HepG2 (cell line): Measurements from ENCODE around the gene AHSA1. TPM values are rescaled to one million over a fixed set of nuclear protein-coding genes. Genes with fewer than 3 reads are reported as not detected.

Experiments used
- ATAC-seq: fragments of 200-7000 bp; cut with Tn5 transposase; 3 replicates; pipeline ENCODE4 v1.9.1; 2020; ENCODE audit warnings: mild to moderate bottlenecking, moderate library complexity
- BruUV-seq: library from RNA; stranded (reverse); fragments of 400-500 nt; replicated peaks from 2 replicates; lab custom pipeline; 2021; lab: Mats Ljungman, UMichigan
- CTCF ChIA-PET: fragments of 300-600 bp; formaldehyde crosslinking; extraction: SDS; loops from one replicate; lab custom pipeline; 2021; ENCODE audit warnings: low total read pairs, inconsistent platforms, low intra/inter-chr PET ratio; lab: Yijun Ruan, JAX
- POLR2A ChIA-PET: fragments of 350-600 bp; sonication (Branson Sonifier 250); formaldehyde crosslinking; loops from one replicate; lab custom pipeline; 2020; ENCODE audit warnings: antibody characterized with exemption, inconsistent platforms; lab: Yijun Ruan, JAX
- DNase-seq: peaks from one replicate; pipeline ENCODE4 v3.0.0-alpha.2; 2015; ENCODE audit warnings: low spot score
- FAIRE-seq: peaks from 3 replicates; lab custom pipeline; 2011; peaks lifted over from hg19 to GRCh38; lab: Jason Lieb, UNC
- H2AFZ ChIP-seq: one replicate; pipeline ENCODE4 v1.6.1; 2011; ENCODE audit warnings: low read length, inconsistent platforms
- H3K27ac ChIP-seq: fragments of 300-600 bp; 3 replicates; pipeline ENCODE4 v1.8.0; 2011; ENCODE audit warnings: mixed run types, mild to moderate bottlenecking, mixed read lengths, low read length, inconsistent platforms; ENCODE audit not compliant: insufficient read depth; ENCODE audit errors: extremely low read length
- H3K27me3 ChIP-seq, 2 experiments: fragments of 200-600 bp in 1 of 2; 2 replicates in 1 of 2; 3 replicates in 1 of 2; pipeline versions ENCODE4 v1.6.0 to v1.8.0; 2011; ENCODE audit warnings: low read length in 2 of 2, mild to moderate bottlenecking in 2 of 2, moderate library complexity in 2 of 2, inconsistent platforms in 1 of 2; ENCODE audit not compliant: insufficient read depth in 2 of 2, control insufficient read depth in 1 of 2
- H3K36me3 ChIP-seq, 2 experiments: fragments of 200-600 bp in 1 of 2; replicated peaks in 1 of 2; 2 replicates in 1 of 2; 3 replicates in 1 of 2; pipeline versions ENCODE4 v1.5.1 to v1.8.0; 2011; ENCODE audit warnings: low read length in 2 of 2, inconsistent platforms in 1 of 2; ENCODE audit not compliant: insufficient read depth in 2 of 2, control insufficient read depth in 1 of 2
- H3K4me1 ChIP-seq: 2 replicates; pipeline ENCODE4 v1.5.1; 2012; ENCODE audit warnings: low read length, inconsistent platforms; ENCODE audit not compliant: insufficient read depth
- H3K4me2 ChIP-seq: 2 replicates; pipeline ENCODE4 v1.6.0; 2011; ENCODE audit warnings: low read depth, low read length, inconsistent platforms
- H3K4me3 ChIP-seq, 3 experiments: fragments of 200-600 bp in 1 of 3; sonication (generic), shearing (Covaris generic) in 1 of 3; replicated peaks in 1 of 3; 2 replicates each; pipeline ENCODE4 v1.5.1; 2011 to 2016; ENCODE audit warnings: low read length in 3 of 3, inconsistent platforms in 2 of 3, low read depth in 2 of 3, mild to moderate bottlenecking in 2 of 3, control low read depth in 1 of 3, mixed read lengths in 1 of 3; ENCODE audit not compliant: insufficient read depth in 1 of 3
- H3K79me2 ChIP-seq: one replicate; pipeline ENCODE4 v1.6.1; 2011; ENCODE audit warnings: low read length, inconsistent platforms; ENCODE audit not compliant: insufficient read depth
- H3K9ac ChIP-seq: 2 replicates; pipeline ENCODE4 v1.6.0; 2011; ENCODE audit warnings: mild to moderate bottlenecking, low read depth, low read length, inconsistent platforms; ENCODE audit not compliant: insufficient read depth
- H3K9me3 ChIP-seq: 2 replicates; pipeline ENCODE4 v1.5.1; 2012; ENCODE audit warnings: mild to moderate bottlenecking, low read length
- H4K20me1 ChIP-seq: 2 replicates; pipeline ENCODE4 v1.6.0; 2011; ENCODE audit warnings: inconsistent platforms, mild to moderate bottlenecking, low read length, moderate library complexity; ENCODE audit not compliant: insufficient read depth
- ELF1 ChIP-seq: sonication (generic); formaldehyde crosslinking; IDR thresholded peaks from 2 replicates; pipeline ENCODE4 v1.4.0; 2020; ENCODE audit warnings: missing genetic modification reagents
- MZF1 ChIP-seq: sonication (generic); formaldehyde crosslinking; IDR thresholded peaks from 2 replicates; pipeline ENCODE4 v1.8.1; 2023; ENCODE audit warnings: mild to moderate bottlenecking, missing genetic modification reagents, borderline replicate concordance
- SMC3 ChIP-seq: IDR thresholded peaks from 2 replicates; pipeline ENCODE4 v1.6.1; 2011; ENCODE audit warnings: low read length, improper control_type of control experiment
- TBX2 ChIP-seq: sonication (generic); formaldehyde crosslinking; IDR thresholded peaks from 2 replicates; pipeline ENCODE4 v1.5.0; 2020; ENCODE audit warnings: missing genetic modification reagents, mild to moderate bottlenecking, borderline replicate concordance
- ZFP36L1 ChIP-seq: sonication (generic); formaldehyde crosslinking; IDR thresholded peaks from 2 replicates; pipeline ENCODE4 v1.8.0; 2022; ENCODE audit warnings: mild to moderate bottlenecking, missing genetic modification reagents, moderate library complexity
- ZNF160 ChIP-seq: sonication (generic); formaldehyde crosslinking; IDR thresholded peaks from 2 replicates; pipeline ENCODE4 v1.8.0; 2022; ENCODE audit warnings: mild to moderate bottlenecking, inconsistent platforms, missing genetic modification reagents
- ZNF383 ChIP-seq: sonication (generic); formaldehyde crosslinking; IDR thresholded peaks from 2 replicates; pipeline ENCODE4 v1.4.0; 2020; ENCODE audit warnings: missing genetic modification reagents, mild to moderate bottlenecking, borderline replicate concordance
- ZNF510 ChIP-seq: sonication (generic); formaldehyde crosslinking; IDR thresholded peaks from 2 replicates; pipeline ENCODE4 v1.4.0; 2020; ENCODE audit warnings: low read depth, mild to moderate bottlenecking, missing genetic modification reagents
- ZNF674 ChIP-seq: sonication (generic); formaldehyde crosslinking; IDR thresholded peaks from 2 replicates; pipeline ENCODE4 v1.5.0; 2020; ENCODE audit warnings: low read depth, mild to moderate bottlenecking, missing genetic modification reagents
- ZNF704 ChIP-seq: sonication (generic); formaldehyde crosslinking; IDR thresholded peaks from 2 replicates; pipeline ENCODE4 v1.8.1; 2023; ENCODE audit warnings: mild to moderate bottlenecking, inconsistent platforms, moderate library complexity, missing genetic modification reagents, borderline replicate concordance
- WGBS: methylation state at CpG from one replicate; pipeline ENCODE4 v1.1.6; 2017; ENCODE audit warnings: low lambda C conversion rate; 5-methylcytosine and 5-hydroxymethylcytosine counted together
- in situ Hi-C: cut with HindIII; loops from 2 replicates; pipeline ENCODE4 v1.10.0; 2017; ENCODE audit warnings: low pct_unique_long_range_greater_than_20kb; ENCODE audit not compliant: extremely low pct_ligation_motif_present
- intact Hi-C: fragments of 100-400 bp; cut with micrococcal nuclease; formaldehyde crosslinking; loops from one replicate; pipeline ENCODE4 v1.10.0; 2022; ENCODE audit not compliant: unreplicated experiment
- polyA plus RNA-seq, 8 experiments: library from polyadenylated mRNA; depleted of rRNA in 3 of 8; stranded (reverse) in 7 of 8; unstranded in 1 of 8; fragments of >200 nt; fragmentation: Illumina TruSeq in 4 of 8; extraction: Trizol in 4 of 8; gene quantifications; 2 replicates each; pipeline versions ENCODE4 v1.2.1 to v1.2.3, GENCODE V29; 2011 to 2016; ENCODE audit warnings: low read depth in 4 of 8, missing spikeins in 1 of 8, mixed read lengths in 1 of 8; ENCODE audit not compliant: insufficient read depth in 1 of 8
- total RNA-seq, 5 experiments: library from RNA; depleted of rRNA; stranded (reverse); fragments of >200 nt; fragmentation: Illumina TruSeq; extraction: Trizol; gene quantifications; 2 replicates each; pipeline ENCODE4 v1.2.3, GENCODE V29; 2016; ENCODE audit warnings: low read depth in 1 of 5
- TF ChIP-seq, protein P1 (sequence below): sonication (generic); formaldehyde crosslinking; IDR thresholded peaks from 2 replicates; pipeline ENCODE4 v1.4.0; 2020; ENCODE audit warnings: mild to moderate bottlenecking, missing genetic modification reagents, borderline replicate concordance

Gene AHSA1
- total and polyA plus RNA-seq, 2 of the 13 experiments (the other 11 are each of a cell fraction or from before 2014, with no cell fraction given): 113 to 241 TPM

GRCh38 chr14:77473921-77474320 is 16.0 kb downstream of the AHSA1 start:
- in situ Hi-C loops: no loop called here
- Histone ChIP-seq H4K20me1 (no peaks in the 10 kb centered on the region; the same call in 1 of the 2 replicates), H3K4me2 (no peak overlapping the region), H3K4me1 (peaks cover 12% of the 10 kb centered on the region), H3K36me3 (peaks cover 28 to 34% of the 10 kb centered on the region in 2 experiments), H3K4me3 (no peak overlapping the region), H3K27ac (no peak overlapping the region), H3K9ac (no peak overlapping the region), H2AFZ (no peak overlapping the region), H3K9me3 (no peaks in the 10 kb centered on the region), H3K79me2 (no peaks in the 10 kb centered on the region), H3K27me3 (no peaks in the 10 kb centered on the region)
- POLR2A ChIA-PET: no interaction called here
- CTCF ChIA-PET: no interaction called here
- FAIRE-seq (no peak), ATAC-seq (no peak), DNase-seq (no peak)
- TF ChIP-seq MZF1 (no peak), ZNF383 (CRISPR knock-in tag) (no peak)
- intact Hi-C loops: no loop called here
- no TSS peak for BruUV-seq
- WGBS: 98% methylated on average over 5 of the region's 5 CpGs

DNA sequence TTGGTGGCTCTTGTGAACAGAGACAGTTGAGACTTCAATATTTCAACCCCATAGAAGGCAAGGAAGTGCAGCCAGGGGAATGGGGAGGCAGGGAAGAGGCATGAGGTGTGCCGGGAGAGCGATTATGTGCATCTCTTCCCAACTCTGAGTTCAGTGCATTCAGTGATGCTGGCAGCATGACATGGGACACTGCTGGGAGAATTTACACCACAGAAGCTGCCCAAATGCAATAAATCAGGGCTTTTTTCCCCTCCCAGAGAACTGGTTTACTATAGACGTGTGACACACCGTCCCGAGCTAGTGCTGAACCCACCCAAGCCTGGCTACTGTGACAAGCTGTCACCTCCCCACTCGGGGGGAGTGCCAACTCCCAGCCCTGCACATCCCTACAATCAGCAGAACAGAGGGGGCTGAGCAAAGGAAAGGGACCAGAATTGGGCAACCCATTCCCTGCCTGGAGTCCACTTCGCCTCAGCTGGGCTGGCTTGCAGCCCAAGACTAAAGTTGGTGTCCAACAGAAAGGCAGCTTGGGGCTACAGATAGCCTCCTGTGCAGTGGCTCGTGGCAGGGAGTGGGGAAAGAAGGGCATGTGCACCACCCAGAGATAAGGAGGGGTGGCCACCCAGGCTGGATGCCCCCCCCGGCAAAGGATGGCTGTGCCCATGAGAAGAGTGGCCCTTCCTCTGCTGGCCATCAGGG is 16.7 kb downstream of the AHSA1 start:
- WGBS: 98% methylated on average over 9 of the region's 9 CpGs
- intact Hi-C loops: no loop called here
- Histone ChIP-seq H3K9me3 (no peaks in the 10 kb centered on the region), H3K4me2 (no peak overlapping the region), H3K36me3 (peaks cover 28% of the 10 kb centered on the region in 2 experiments; a peak in 4 of 5 replicates), H3K4me3 (no peak overlapping the region), H3K9ac (no peak overlapping the region), H3K27me3 (no peaks in the 10 kb centered on the region), H2AFZ (no peak overlapping the region), H4K20me1 (no peaks in the 10 kb centered on the region; the same call in 1 of the 2 replicates), H3K79me2 (no peaks in the 10 kb centered on the region), H3K27ac (no peak overlapping the region), H3K4me1 (peaks cover 4% of the 10 kb centered on the region)
- in situ Hi-C loops: no loop called here
- ChIA-PET POLR2A (no interaction called here), CTCF (no interaction called here)
- DNase-seq (no peak), FAIRE-seq (no peak), ATAC-seq (no peak)
- BruUV-seq: no TSS peak
- TF ChIP-seq, protein P1, sequence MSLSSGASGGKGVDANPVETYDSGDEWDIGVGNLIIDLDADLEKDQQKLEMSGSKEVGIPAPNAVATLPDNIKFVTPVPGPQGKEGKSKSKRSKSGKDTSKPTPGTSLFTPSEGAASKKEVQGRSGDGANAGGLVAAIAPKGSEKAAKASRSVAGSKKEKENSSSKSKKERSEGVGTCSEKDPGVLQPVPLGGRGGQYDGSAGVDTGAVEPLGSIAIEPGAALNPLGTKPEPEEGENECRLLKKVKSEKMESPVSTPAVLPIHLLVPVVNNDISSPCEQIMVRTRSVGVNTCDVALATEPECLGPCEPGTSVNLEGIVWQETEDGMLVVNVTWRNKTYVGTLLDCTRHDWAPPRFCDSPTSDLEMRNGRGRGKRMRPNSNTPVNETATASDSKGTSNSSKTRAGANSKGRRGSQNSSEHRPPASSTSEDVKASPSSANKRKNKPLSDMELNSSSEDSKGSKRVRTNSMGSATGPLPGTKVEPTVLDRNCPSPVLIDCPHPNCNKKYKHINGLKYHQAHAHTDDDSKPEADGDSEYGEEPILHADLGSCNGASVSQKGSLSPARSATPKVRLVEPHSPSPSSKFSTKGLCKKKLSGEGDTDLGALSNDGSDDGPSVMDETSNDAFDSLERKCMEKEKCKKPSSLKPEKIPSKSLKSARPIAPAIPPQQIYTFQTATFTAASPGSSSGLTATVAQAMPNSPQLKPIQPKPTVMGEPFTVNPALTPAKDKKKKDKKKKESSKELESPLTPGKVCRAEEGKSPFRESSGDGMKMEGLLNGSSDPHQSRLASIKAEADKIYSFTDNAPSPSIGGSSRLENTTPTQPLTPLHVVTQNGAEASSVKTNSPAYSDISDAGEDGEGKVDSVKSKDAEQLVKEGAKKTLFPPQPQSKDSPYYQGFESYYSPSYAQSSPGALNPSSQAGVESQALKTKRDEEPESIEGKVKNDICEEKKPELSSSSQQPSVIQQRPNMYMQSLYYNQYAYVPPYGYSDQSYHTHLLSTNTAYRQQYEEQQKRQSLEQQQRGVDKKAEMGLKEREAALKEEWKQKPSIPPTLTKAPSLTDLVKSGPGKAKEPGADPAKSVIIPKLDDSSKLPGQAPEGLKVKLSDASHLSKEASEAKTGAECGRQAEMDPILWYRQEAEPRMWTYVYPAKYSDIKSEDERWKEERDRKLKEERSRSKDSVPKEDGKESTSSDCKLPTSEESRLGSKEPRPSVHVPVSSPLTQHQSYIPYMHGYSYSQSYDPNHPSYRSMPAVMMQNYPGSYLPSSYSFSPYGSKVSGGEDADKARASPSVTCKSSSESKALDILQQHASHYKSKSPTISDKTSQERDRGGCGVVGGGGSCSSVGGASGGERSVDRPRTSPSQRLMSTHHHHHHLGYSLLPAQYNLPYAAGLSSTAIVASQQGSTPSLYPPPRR (CRISPR knock-in tag): no peak
- no peak for TF ChIP-seq SMC3
- no peak for TF ChIP-seq ZFP36L1 (CRISPR knock-in tag)
- no peak for TF ChIP-seq ZNF674 (CRISPR knock-in tag)
- TF ChIP-seq TBX2 (CRISPR knock-in tag): no peak
- no peak for TF ChIP-seq ZNF160
- no peak for TF ChIP-seq ELF1 (CRISPR knock-in tag)
- no peak for TF ChIP-seq ZNF704 (CRISPR knock-in tag)
- TF ChIP-seq ZNF510 (CRISPR knock-in tag): no peak
